Esophagus (tissue), 2 donors: ENCODE measurements around the gene BRD9. TPM values are rescaled to one million over a fixed set of nuclear protein-coding genes. Genes with fewer than 3 reads are reported as not detected.
"Not testable (repeated sequence)": the region's sequence is repeated elsewhere in the genome, so short reads cannot be mapped to it uniquely, and the experiment has no call there.

ENCODE experiments used
- H3K27ac ChIP-seq, 2 donors: one replicate each; pipeline ENCODE4 v1.5.1; 2013; ENCODE audit warnings: low read depth in 2 of 2, mild to moderate bottlenecking in 2 of 2, inconsistent platforms in 1 of 2, low read length in 1 of 2, moderate library complexity in 1 of 2
- H3K27me3 ChIP-seq, 2 donors: one replicate each; pipeline ENCODE4 v1.6.1; 2013; ENCODE audit warnings: low read length in 2 of 2, control low read depth in 1 of 2, mild to moderate bottlenecking in 1 of 2; ENCODE audit not compliant: insufficient read depth in 2 of 2, control insufficient read depth in 1 of 2
- H3K36me3 ChIP-seq, 2 donors: one replicate each; pipeline ENCODE4 v1.6.1; 2013; ENCODE audit warnings: low read length in 1 of 2; ENCODE audit not compliant: control insufficient read depth in 2 of 2, insufficient read depth in 2 of 2
- H3K4me1 ChIP-seq, 2 donors: one replicate each; pipeline ENCODE4 v1.6.1; 2013; ENCODE audit warnings: low read length in 1 of 2; ENCODE audit not compliant: control insufficient read depth in 2 of 2, insufficient read depth in 2 of 2
- H3K4me3 ChIP-seq, 2 donors: one replicate each; pipeline ENCODE4 v1.5.1; 2013; ENCODE audit warnings: low read length in 2 of 2, mild to moderate bottlenecking in 2 of 2, low read depth in 1 of 2, moderate library complexity in 1 of 2
- H3K9me3 ChIP-seq, 2 donors: one replicate each; pipeline ENCODE4 v1.6.1; 2013; ENCODE audit warnings: mild to moderate bottlenecking in 2 of 2, low read depth in 1 of 2, low read length in 1 of 2, moderate library complexity in 1 of 2; ENCODE audit not compliant: control insufficient read depth in 2 of 2, insufficient read depth in 1 of 2
- WGBS, 2 donors: extraction: QIAGEN DNeasy Blood & Tissue Kit; methylation state at CpG; one replicate each; pipeline ENCODE4 v1.1.7; 2013; 5-methylcytosine and 5-hydroxymethylcytosine counted together
- polyA plus RNA-seq, 2 donors: library from polyadenylated mRNA; stranded (reverse); fragments of 200-250 nt; gene quantifications; one replicate each; pipeline ENCODE4 v1.2.3, GENCODE V29; 2013
- donor health status: healthy with polysubstance abuse.
- donor health status: Bipolar disorder and iron deficiency.

Gene BRD9
- polyA plus RNA-seq, 2 donors, result 18.4 to 20.6 TPM

GRCh38 chr5:849651-850301 lies 42.8 kb downstream of the BRD9 start:
- no peaks in the 10 kb centered on the region for H3K27me3 ChIP-seq
- 37 to 56% methylated on average over 20 of the region's 20 CpGs for WGBS, 2 donors

DNA sequence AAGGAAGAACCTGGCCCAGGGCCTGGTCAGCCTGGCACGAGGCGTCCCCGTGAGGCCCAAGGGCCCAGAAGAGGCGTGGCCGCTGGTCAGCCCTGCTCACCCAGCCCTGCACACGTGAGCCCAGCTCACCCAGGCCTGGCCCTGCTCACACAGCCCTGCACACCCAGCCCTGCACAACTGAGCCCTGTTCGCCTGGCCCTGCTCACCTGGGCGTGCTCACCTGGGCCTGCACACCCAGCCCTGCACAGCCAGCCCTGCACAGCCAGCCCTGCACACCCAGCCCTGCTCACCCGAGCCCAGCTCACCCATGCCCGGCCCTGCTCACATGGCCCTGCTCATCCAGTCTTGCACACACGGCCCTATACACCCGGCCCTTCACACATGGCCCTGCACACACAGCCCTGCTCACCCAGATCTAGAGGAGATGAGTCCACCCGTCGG lies 43.9 kb downstream of the BRD9 start:
- no peak overlapping the region for H3K4me3 ChIP-seq
- no peaks in the 10 kb centered on the region for H3K27me3 ChIP-seq
- H3K27ac ChIP-seq, result no peak overlapping the region
- H3K9me3 ChIP-seq, result peaks cover 0 to 2% of the 10 kb centered on the region in 2 donors
- 86 to 91% methylated on average over 13 to 14 of the region's 14 CpGs for WGBS, 2 donors
- no peaks in the 10 kb centered on the region for H3K36me3 ChIP-seq
- peaks cover 0 to 13% of the 10 kb centered on the region in 2 donors for H3K4me1 ChIP-seq

More at GRCh38 chr5:849651-850301, 42.8 kb downstream of the BRD9 start:
- Histone ChIP-seq H3K4me1 (peaks cover 0 to 13% of the 10 kb centered on the region in 2 donors), H3K27ac (no peak overlapping the region), H3K9me3 (peaks cover 0 to 2% of the 10 kb centered on the region in 2 donors), H3K4me3 (no peak overlapping the region), H3K36me3 (no peaks in the 10 kb centered on the region)

- H3K9me3 ChIP-seq, H3K27ac ChIP-seq, H3K4me3 ChIP-seq, H3K27me3 ChIP-seq, H3K36me3 ChIP-seq: not testable (repeated sequence)
- 97% methylated on average over 4 to 6 of the region's 7 CpGs for WGBS, 2 donors
- H3K4me1 ChIP-seq, result peaks cover 0 to 13% of the 10 kb centered on the region in 2 donors
These were observed 44.9 kb downstream of the BRD9 start for GRCh38 chr5:847736-848135.

GRCh38 chr5:847212-847611 lies 45.4 kb downstream of the BRD9 start:
- 94 to 100% methylated on average over 5 to 8 of the region's 18 CpGs for WGBS, 2 donors
- peaks cover 0 to 13% of the 10 kb centered on the region in 2 donors for H3K4me1 ChIP-seq
- H3K36me3 ChIP-seq, H3K4me3 ChIP-seq, H3K9me3 ChIP-seq, H3K27ac ChIP-seq, H3K27me3 ChIP-seq: not testable (repeated sequence)

GRCh38 chr5:846602-847091 lies 46.0 kb downstream of the BRD9 start:
- not testable (repeated sequence) for H3K27ac ChIP-seq, H3K4me3 ChIP-seq, H3K27me3 ChIP-seq, H3K36me3 ChIP-seq, H3K9me3 ChIP-seq
- peaks cover 0 to 13% of the 10 kb centered on the region in 2 donors for H3K4me1 ChIP-seq
- WGBS, 2 donors, result 82 to 83% methylated on average over 18 of the region's 18 CpGs

- not testable (repeated sequence) for H3K27me3 ChIP-seq, H3K27ac ChIP-seq, H3K9me3 ChIP-seq, H3K36me3 ChIP-seq, H3K4me3 ChIP-seq
- WGBS, 2 donors, result 85 to 87% methylated on average over 23 to 25 of the region's 35 CpGs
- H3K4me1 ChIP-seq, result peaks cover 0 to 13% of the 10 kb centered on the region in 2 donors
These were observed 46.7 kb downstream of the BRD9 start for GRCh38 chr5:845676-846601.

- H3K27ac ChIP-seq, H3K4me3 ChIP-seq, H3K9me3 ChIP-seq, H3K36me3 ChIP-seq, H3K27me3 ChIP-seq: not testable (repeated sequence)
- 86 to 89% methylated on average over 14 to 17 of the region's 21 CpGs for WGBS, 2 donors
- H3K4me1 ChIP-seq, result peaks cover 3 to 16% of the 10 kb centered on the region in 2 donors
These were observed 47.4 kb downstream of the BRD9 start for GRCh38 chr5:845031-845675.

- not testable (repeated sequence) for H3K27me3 ChIP-seq, H3K4me3 ChIP-seq, H3K36me3 ChIP-seq, H3K27ac ChIP-seq, H3K9me3 ChIP-seq, H3K4me1 ChIP-seq
- 91 to 93% methylated on average over 12 to 14 of the region's 16 CpGs for WGBS, 2 donors
These were observed 48.2 kb downstream of the BRD9 start for GRCh38 chr5:844426-844825.

GRCh38 chr5:843926-844325 lies 48.7 kb downstream of the BRD9 start:
- H3K27ac ChIP-seq, H3K4me1 ChIP-seq, H3K36me3 ChIP-seq, H3K27me3 ChIP-seq, H3K9me3 ChIP-seq, H3K4me3 ChIP-seq: not testable (repeated sequence)
- WGBS, 2 donors, result 82 to 91% methylated on average over 20 to 22 of the region's 22 CpGs
